RWPE2 (cell line): Measurements from ENCODE around the gene RPS6KA2.

Source experiments
- ATAC-seq: fragments of 200-7000 bp; cut with Tn5 transposase; 3 replicates; pipeline ENCODE4 v1.9.1; 2021; ENCODE audit warnings: low read depth
- DNase-seq: peaks from one replicate; pipeline ENCODE4 v3.0.0-alpha.2; 2020; ENCODE audit warnings: low spot score
- H3K27ac ChIP-seq: fragments of 450-650 bp; 2 replicates; pipeline ENCODE4 v1.5.1; 2017; ENCODE audit warnings: mild to moderate bottlenecking; ENCODE audit not compliant: poor library complexity, severe bottlenecking
- H3K27me3 ChIP-seq: fragments of 250-450 bp; sonication (Bioruptor Pico); 2 replicates; pipeline ENCODE4 v1.5.1; 2021; ENCODE audit warnings: mild to moderate bottlenecking, moderate library complexity; ENCODE audit not compliant: insufficient read depth, poor library complexity, severe bottlenecking
- H3K36me3 ChIP-seq: fragments of 250-450 bp; sonication (Bioruptor Pico); 2 replicates; pipeline ENCODE4 v1.5.1; 2020; ENCODE audit warnings: low read depth, mild to moderate bottlenecking, moderate library complexity
- H3K4me1 ChIP-seq: fragments of 250-450 bp; sonication (Bioruptor Pico); 2 replicates; pipeline ENCODE4 v1.5.1; 2021; ENCODE audit warnings: mild to moderate bottlenecking, moderate library complexity; ENCODE audit not compliant: insufficient read depth, poor library complexity, severe bottlenecking
- H3K4me3 ChIP-seq: fragments of 250-450 bp; sonication (Bioruptor Pico); 2 replicates; pipeline ENCODE4 v1.5.1; 2021; ENCODE audit warnings: mild to moderate bottlenecking, moderate library complexity; ENCODE audit not compliant: severe bottlenecking
- H3K9me3 ChIP-seq: fragments of 250-450 bp; sonication (Bioruptor Pico); 2 replicates; pipeline ENCODE4 v1.5.1; 2021; ENCODE audit warnings: mild to moderate bottlenecking, moderate library complexity; ENCODE audit not compliant: severe bottlenecking
- TF ChIP-seq, protein P1 (sequence below): fragments of 450-650 bp; IDR thresholded peaks from one replicate; pipeline ENCODE4 v1.5.1; 2017; ENCODE audit warnings: mild to moderate bottlenecking, moderate library complexity; ENCODE audit not compliant: poor library complexity, severe bottlenecking

Gene RPS6KA2

GRCh38 chr6:166613027-166613426, 14.0 kb downstream of the RPS6KA2 start:
- H3K27ac ChIP-seq, result no peak overlapping the region
- no peaks in the 10 kb centered on the region for H3K27me3 ChIP-seq
- H3K4me1 ChIP-seq, result peaks cover 6% of the 10 kb centered on the region
- no peaks in the 10 kb centered on the region for H3K9me3 ChIP-seq
- ATAC-seq, result no peak
- no peak overlapping the region for H3K4me3 ChIP-seq
- no peak for DNase-seq
- TF ChIP-seq, protein P1, sequence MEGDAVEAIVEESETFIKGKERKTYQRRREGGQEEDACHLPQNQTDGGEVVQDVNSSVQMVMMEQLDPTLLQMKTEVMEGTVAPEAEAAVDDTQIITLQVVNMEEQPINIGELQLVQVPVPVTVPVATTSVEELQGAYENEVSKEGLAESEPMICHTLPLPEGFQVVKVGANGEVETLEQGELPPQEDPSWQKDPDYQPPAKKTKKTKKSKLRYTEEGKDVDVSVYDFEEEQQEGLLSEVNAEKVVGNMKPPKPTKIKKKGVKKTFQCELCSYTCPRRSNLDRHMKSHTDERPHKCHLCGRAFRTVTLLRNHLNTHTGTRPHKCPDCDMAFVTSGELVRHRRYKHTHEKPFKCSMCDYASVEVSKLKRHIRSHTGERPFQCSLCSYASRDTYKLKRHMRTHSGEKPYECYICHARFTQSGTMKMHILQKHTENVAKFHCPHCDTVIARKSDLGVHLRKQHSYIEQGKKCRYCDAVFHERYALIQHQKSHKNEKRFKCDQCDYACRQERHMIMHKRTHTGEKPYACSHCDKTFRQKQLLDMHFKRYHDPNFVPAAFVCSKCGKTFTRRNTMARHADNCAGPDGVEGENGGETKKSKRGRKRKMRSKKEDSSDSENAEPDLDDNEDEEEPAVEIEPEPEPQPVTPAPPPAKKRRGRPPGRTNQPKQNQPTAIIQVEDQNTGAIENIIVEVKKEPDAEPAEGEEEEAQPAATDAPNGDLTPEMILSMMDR, result no peak
- H3K36me3 ChIP-seq, result peaks cover 16% of the 10 kb centered on the region

- TF ChIP-seq, protein P1, result no peak
- H3K4me1 ChIP-seq, result peaks cover 6% of the 10 kb centered on the region
- peaks cover 11% of the 10 kb centered on the region; the same call in 1 of the 2 replicates for H3K36me3 ChIP-seq
- H3K4me3 ChIP-seq, result no peak overlapping the region
- H3K9me3 ChIP-seq, result no peaks in the 10 kb centered on the region
- H3K27me3 ChIP-seq, result no peaks in the 10 kb centered on the region
- ATAC-seq (no peak), DNase-seq (no peak)
- no peak overlapping the region for H3K27ac ChIP-seq
These were observed 14.6 kb downstream of the RPS6KA2 start for GRCh38 chr6:166612471-166612881.

- no peaks in the 10 kb centered on the region for H3K27me3 ChIP-seq
- H3K9me3 ChIP-seq, result no peaks in the 10 kb centered on the region
- ATAC-seq, result no peak
- no peak overlapping the region for H3K4me3 ChIP-seq
- H3K36me3 ChIP-seq, result 0 out of 2 replicates have a peak, but pooled peaks cover 3% of the 10 kb centered on the region
- no peak for DNase-seq
- H3K27ac ChIP-seq, result no peak overlapping the region
- H3K4me1 ChIP-seq, result peaks cover 6% of the 10 kb centered on the region
- TF ChIP-seq, protein P1, result no peak
These were observed 15.4 kb downstream of the RPS6KA2 start for GRCh38 chr6:166611631-166612030.

- Histone ChIP-seq H3K9me3 (no peaks in the 10 kb centered on the region), H3K36me3 (0 out of 2 replicates have a peak, but pooled peaks cover 3% of the 10 kb centered on the region), H3K4me1 (peaks cover under 1% of the 10 kb centered on the region), H3K27ac (no peak overlapping the region), H3K27me3 (no peaks in the 10 kb centered on the region), H3K4me3 (no peak overlapping the region)
- ATAC-seq, result no peak
- TF ChIP-seq, protein P1, result no peak
- no peak for DNase-seq
These were observed 17.0 kb downstream of the RPS6KA2 start for GRCh38 chr6:166610069-166610468.

- Histone ChIP-seq H3K9me3 (no peaks in the 10 kb centered on the region), H3K4me3 (no peak overlapping the region), H3K27me3 (no peaks in the 10 kb centered on the region), H3K4me1 (no peaks in the 10 kb centered on the region), H3K36me3 (0 out of 2 replicates have a peak, but pooled peaks cover 3% of the 10 kb centered on the region), H3K27ac (no peak overlapping the region)
- ATAC-seq, result no peak
- DNase-seq, result no peak
- TF ChIP-seq, protein P1, result no peak
These were observed 18.3 kb downstream of the RPS6KA2 start for GRCh38 chr6:166608774-166609173.
